GM13976 (cell line): ENCODE results near the gene DCDC2.
"Not testable (repeated sequence)": the region's sequence is repeated elsewhere in the genome, so short reads cannot be mapped to it uniquely, and the experiment has no call there.

Experiments used
- DNase-seq: peaks from one replicate; pipeline ENCODE4 v3.0.0; 2012; ENCODE audit warnings: low spot score
- in situ Hi-C: fragments of 300-500 bp; cut with MboI; formaldehyde crosslinking; loops from one replicate; pipeline ENCODE4 v1.12.0; 2022; ENCODE audit warnings: low sequenced_read_pairs, mixed read lengths, inconsistent platforms; ENCODE audit not compliant: unreplicated experiment
- TF ChIP-seq, protein P1 (sequence below): IDR thresholded peaks from 2 replicates; pipeline ENCODE4 v1.5.1; 2012; ENCODE audit warnings: borderline replicate concordance, mild to moderate bottlenecking; ENCODE audit not compliant: insufficient read depth; ENCODE audit errors: extremely low read depth, missing control alignments, control extremely low read depth

Gene DCDC2

DNA sequence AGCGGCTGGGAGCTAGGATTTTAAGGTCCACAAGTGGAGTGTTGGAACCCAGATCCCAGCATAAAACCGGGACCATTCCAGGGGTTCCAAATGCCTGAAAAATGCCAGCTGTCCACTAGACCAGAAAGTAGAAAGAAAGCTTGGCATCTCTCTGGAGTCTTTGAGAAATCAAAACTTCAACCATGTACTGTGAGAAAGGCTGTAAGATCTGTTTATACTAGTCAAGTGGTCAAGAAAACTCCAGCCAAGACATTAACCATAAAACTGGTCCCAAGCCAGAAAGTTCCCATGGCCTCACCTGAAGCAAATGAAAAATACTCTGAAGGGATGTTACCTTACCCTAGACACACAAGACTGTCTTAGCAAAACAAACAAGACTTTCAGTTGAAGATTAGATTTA is 112.6 kb downstream of the DCDC2 start:
- TF ChIP-seq, protein P1, sequence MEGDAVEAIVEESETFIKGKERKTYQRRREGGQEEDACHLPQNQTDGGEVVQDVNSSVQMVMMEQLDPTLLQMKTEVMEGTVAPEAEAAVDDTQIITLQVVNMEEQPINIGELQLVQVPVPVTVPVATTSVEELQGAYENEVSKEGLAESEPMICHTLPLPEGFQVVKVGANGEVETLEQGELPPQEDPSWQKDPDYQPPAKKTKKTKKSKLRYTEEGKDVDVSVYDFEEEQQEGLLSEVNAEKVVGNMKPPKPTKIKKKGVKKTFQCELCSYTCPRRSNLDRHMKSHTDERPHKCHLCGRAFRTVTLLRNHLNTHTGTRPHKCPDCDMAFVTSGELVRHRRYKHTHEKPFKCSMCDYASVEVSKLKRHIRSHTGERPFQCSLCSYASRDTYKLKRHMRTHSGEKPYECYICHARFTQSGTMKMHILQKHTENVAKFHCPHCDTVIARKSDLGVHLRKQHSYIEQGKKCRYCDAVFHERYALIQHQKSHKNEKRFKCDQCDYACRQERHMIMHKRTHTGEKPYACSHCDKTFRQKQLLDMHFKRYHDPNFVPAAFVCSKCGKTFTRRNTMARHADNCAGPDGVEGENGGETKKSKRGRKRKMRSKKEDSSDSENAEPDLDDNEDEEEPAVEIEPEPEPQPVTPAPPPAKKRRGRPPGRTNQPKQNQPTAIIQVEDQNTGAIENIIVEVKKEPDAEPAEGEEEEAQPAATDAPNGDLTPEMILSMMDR: no peak
- in situ Hi-C loops: no loop called here
- no peak for DNase-seq

DNA sequence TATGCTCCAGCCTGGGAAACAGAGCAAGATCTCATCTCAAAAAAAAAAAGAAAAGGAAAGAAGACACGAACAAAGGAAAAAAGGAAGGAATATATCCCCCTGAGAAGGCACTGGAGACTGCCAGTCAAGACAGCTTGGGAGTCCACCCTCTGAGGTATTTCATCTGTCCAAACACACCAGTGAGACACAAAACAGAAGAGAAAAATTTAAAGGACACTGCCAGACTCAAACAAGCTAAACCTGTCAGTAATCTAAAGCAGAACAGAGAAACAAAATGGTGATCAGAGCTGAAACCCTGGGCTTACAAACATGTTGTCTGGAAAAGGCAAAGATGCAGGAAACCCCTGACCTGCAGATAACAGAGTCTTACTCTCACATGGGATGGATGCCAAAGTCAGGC is 114.9 kb downstream of the DCDC2 start:
- TF ChIP-seq, protein P1: no peak
- in situ Hi-C loops: no loop called here
- no peak for DNase-seq

DNA sequence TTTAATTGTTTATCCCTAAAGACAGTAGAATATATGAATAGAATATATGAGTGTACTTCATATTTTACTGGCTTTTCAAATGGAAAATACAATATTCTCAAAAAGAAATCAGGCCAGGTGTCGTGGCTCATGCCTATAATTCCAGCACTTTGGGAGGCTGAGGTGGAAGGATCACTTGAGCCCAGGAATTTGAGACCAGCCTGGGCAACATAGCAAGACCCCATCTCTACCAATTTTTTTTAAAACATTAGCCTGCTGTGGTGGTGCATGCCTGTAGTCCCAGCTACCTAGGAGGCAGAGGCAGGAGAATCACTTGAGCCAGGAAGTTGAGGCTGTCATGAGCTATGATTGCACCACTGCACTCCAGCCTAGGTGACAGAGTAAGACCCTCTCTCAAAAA is 116.1 kb downstream of the DCDC2 start:
- DNase-seq, in situ Hi-C loops: not testable (repeated sequence)

DNA sequence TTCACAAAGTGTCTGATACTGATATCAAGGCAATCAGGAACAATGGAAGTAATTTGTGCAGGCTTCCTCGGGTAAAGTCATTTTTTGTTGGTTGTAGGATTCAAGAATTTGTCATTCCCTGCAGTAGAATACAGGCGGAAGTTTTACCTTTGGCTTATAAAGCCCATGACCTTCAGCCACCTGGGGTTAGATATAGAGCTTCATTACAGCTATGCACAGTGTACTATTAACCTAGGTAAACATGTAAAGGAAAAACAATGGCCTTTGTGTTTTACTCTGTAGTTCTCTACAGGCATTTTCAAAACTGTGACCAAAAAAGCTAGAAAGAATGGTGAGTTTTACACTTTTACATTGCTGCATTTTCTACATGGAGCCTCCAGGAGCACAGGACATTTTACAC is 116.9 kb downstream of the DCDC2 start:
- DNase-seq: no peak
- TF ChIP-seq, protein P1: no peak
- in situ Hi-C loops: no loop called here

DNA sequence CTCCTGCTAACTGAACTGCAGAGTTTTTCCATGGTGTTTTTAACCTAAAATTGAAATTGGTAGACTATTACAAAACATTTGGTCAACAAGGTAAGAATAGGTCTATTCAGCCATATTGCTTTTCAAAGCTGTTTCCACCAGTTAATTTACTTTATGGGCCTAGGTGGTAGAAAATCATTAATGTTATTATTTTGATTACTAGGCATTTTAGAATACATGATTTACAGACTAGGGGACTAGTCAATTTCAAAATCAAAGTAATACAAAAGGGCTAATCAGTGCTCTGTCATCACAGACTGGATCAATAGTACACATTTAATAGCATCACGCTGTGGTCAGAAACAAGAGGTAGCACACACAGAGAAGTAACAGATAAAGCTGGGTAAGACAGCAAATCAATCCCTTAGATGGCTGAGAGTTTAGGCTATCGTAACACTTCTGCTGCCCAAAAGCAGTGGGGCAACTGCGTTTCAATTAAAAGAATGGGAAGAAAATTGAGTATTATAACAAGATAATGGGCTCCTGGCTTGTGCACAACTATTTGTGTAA is 117.4 kb downstream of the DCDC2 start:
- DNase-seq: no peak
- TF ChIP-seq, protein P1: no peak
- in situ Hi-C loops: no loop called here

DNA sequence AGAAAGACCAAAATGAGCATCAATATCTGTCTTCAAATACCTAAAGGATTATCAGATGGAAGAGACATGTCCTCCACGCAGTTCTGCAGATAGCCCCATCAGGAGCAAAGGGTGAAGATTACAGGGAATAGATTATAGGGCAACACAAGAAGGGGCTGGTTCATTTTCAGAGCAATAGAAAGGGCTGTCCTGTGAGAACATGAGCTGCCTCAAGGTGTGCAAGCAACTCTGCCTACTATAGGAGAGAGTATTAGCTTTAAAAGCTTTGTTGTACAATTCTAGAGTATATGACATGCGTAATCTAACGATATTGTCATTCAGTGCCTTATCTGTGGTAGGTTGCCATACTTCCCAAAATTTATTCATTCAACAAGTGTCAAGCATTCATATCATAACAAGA is 119.2 kb downstream of the DCDC2 start:
- in situ Hi-C loops: no loop called here

DNA sequence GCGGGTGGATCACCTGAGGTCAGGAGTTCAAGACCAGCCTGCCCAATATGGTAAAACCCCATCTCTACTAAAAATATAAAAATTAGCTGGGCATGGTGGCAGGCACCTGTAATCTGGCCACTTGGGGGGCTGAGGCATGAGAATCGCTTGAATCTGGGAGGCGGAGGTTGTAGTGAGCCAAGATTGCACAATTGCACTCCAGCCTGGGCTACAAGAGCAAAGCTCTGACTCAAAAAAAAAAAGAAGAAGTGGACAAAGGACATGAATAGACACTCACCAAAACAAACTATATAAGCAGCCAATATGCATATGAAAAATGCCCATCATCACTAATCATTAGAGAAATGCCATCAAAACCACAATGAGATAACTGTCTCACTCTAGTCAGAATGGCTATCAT is 121.1 kb downstream of the DCDC2 start:
- in situ Hi-C loops, DNase-seq: not testable (repeated sequence)

More for the DNA sequence above, 119.2 kb downstream of the DCDC2 start:
- DNase-seq: no peak
- TF ChIP-seq, protein P1: no peak

DNA sequence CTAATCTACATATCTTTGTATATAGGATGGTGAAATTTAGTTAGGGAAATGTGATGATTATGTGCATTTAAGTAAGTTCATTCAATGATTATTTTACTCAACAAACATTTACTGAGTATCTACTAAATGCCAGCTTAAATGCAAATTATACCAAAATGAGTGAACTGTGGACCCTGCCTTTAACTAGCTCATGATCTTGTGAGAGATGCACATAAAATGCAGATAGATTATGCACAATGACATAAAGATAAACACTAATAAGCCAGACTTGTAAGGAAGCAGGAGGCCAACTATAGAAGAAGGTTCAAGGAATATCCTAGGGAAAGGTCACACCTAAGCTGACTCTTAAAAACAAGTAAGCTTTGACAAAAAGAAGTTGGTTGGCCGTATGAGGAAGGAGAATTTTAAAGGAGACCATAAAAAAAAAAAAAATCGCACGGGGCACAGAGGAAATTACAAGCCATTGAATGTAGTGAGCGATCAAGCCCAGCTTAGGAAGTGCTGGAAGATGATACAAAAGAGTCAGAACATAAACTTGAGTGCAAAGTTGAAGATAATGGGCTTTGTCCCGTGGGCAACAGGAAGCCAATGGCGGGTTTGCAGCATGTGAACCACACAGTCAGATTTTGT is 123.9 kb downstream of the DCDC2 start:
- in situ Hi-C loops: no loop called here
- DNase-seq: no peak
- TF ChIP-seq, protein P1: no peak
